ENCODE results near the gene MATCAP1. TPM values are rescaled to one million over a fixed set of nuclear protein-coding genes. Genes with fewer than 3 reads are reported as not detected.

The MATCAP1 gene
- polyA plus RNA-seq, 1 donor from 2014 or later, result 323 TPM

GRCh38 chr16:67142342-67142741 is 41.4 kb downstream of the MATCAP1 start:
- H3K36me3 ChIP-seq (ENCODE audit: insufficient read depth, low read length), result peaks cover 5% of the 10 kb centered on the region
- H3K9ac ChIP-seq (ENCODE audit: low read length), result no peak overlapping the region
- no peak overlapping the region for H2AFZ ChIP-seq (ENCODE audit: low read depth, low read length)
- H4K20me1 ChIP-seq (ENCODE audit: insufficient read depth), result no peaks in the 10 kb centered on the region
- H3K9me2 ChIP-seq (ENCODE audit: insufficient read depth, low read length), result no peaks in the 10 kb centered on the region
- H3K27me3 ChIP-seq (ENCODE audit: insufficient read depth, low read depth, low read length), result no peaks in the 10 kb centered on the region
- H3F3A ChIP-seq (ENCODE audit: insufficient read depth, low read length, poor library complexity, severe bottlenecking), result no peaks in the 10 kb centered on the region
- H3K4me2 ChIP-seq (ENCODE audit: low read length), result no peak overlapping the region
- no peaks in the 10 kb centered on the region for H3K79me2 ChIP-seq (replicated peaks; ENCODE audit: insufficient read depth, low read length)
- no peak overlapping the region for H3K4me3 ChIP-seq (ENCODE audit: low read length)
- TF ChIP-seq MXI1 (conservative IDR thresholded peaks at IDR 0.05; ENCODE audit: poor library complexity, severe bottlenecking), result no peak
- TF ChIP-seq RAD21 (conservative IDR thresholded peaks at IDR 0.05), result no peak
- TF ChIP-seq REST (IDR thresholded peaks at IDR 0.05; ENCODE audit: borderline replicate concordance), result no peak
- TF ChIP-seq POLR2AphosphoS5 (IDR thresholded peaks at IDR 0.05), result no peak
- no peak for TF ChIP-seq EZH2 (IDR thresholded peaks at IDR 0.05; ENCODE audit: borderline replicate concordance, insufficient read depth, low read length, poor library complexity, severe bottlenecking)
- TF ChIP-seq CTCF (IDR thresholded peaks at IDR 0.05; ENCODE audit: poor library complexity, severe bottlenecking), result no peak
- no peak for TF ChIP-seq SMC3 (conservative IDR thresholded peaks at IDR 0.05; ENCODE audit: poor library complexity)
- TF ChIP-seq EP300 (conservative IDR thresholded peaks at IDR 0.05; ENCODE audit: poor library complexity, severe bottlenecking), result no peak
- TF ChIP-seq TAF1 (IDR thresholded peaks at IDR 0.05; ENCODE audit: low read depth), result no peak
- H3K9me3 ChIP-seq (ENCODE audit: low read length), result no peaks in the 10 kb centered on the region
- H3K27ac ChIP-seq (ENCODE audit: low read length), result no peak overlapping the region

GRCh38 chr16:67141391-67141790 is 42.4 kb downstream of the MATCAP1 start:
- Histone ChIP-seq H3K27me3 (ENCODE audit: insufficient read depth, low read depth, low read length) (no peaks in the 10 kb centered on the region), H3K36me3 (ENCODE audit: insufficient read depth, low read length) (peaks cover 5% of the 10 kb centered on the region), H3K27ac (ENCODE audit: low read length) (no peak overlapping the region), H2AFZ (ENCODE audit: low read depth, low read length) (no peak overlapping the region), H3F3A (ENCODE audit: insufficient read depth, low read length, poor library complexity, severe bottlenecking) (no peaks in the 10 kb centered on the region), H3K4me2 (ENCODE audit: low read length) (no peak overlapping the region), H3K9ac (ENCODE audit: low read length) (no peak overlapping the region), H4K20me1 (ENCODE audit: insufficient read depth) (no peaks in the 10 kb centered on the region), H3K4me3 (ENCODE audit: low read length) (no peak overlapping the region), H3K9me2 (ENCODE audit: insufficient read depth, low read length) (no peaks in the 10 kb centered on the region), H3K79me2 (replicated peaks; ENCODE audit: insufficient read depth, low read length) (no peaks in the 10 kb centered on the region), H3K9me3 (ENCODE audit: low read length) (no peaks in the 10 kb centered on the region)
- no peak for TF ChIP-seq MXI1 (conservative IDR thresholded peaks at IDR 0.05; ENCODE audit: poor library complexity, severe bottlenecking)
- no peak for TF ChIP-seq EZH2 (IDR thresholded peaks at IDR 0.05; ENCODE audit: borderline replicate concordance, insufficient read depth, low read length, poor library complexity, severe bottlenecking)
- no peak for TF ChIP-seq POLR2AphosphoS5 (IDR thresholded peaks at IDR 0.05)
- TF ChIP-seq TAF1 (IDR thresholded peaks at IDR 0.05; ENCODE audit: low read depth), result no peak
- TF ChIP-seq EP300 (conservative IDR thresholded peaks at IDR 0.05; ENCODE audit: poor library complexity, severe bottlenecking), result no peak
- TF ChIP-seq CTCF (IDR thresholded peaks at IDR 0.05; ENCODE audit: poor library complexity, severe bottlenecking), result no peak
- no peak for TF ChIP-seq REST (IDR thresholded peaks at IDR 0.05; ENCODE audit: borderline replicate concordance)
- no peak for TF ChIP-seq SMC3 (conservative IDR thresholded peaks at IDR 0.05; ENCODE audit: poor library complexity)
- no peak for TF ChIP-seq RAD21 (conservative IDR thresholded peaks at IDR 0.05)
